CD8-positive, alpha-beta memory T cell (primary cell): ENCODE results near the gene PLEKHA7. TPM values are rescaled to one million over a fixed set of nuclear protein-coding genes. Genes with fewer than 3 reads are reported as not detected.

Experiments
- CTCF ChIA-PET: fragments of 350-600 bp; sonication (Branson Sonifier 250); formaldehyde crosslinking; loops from one replicate; lab custom pipeline; 2021; ENCODE audit warnings: antibody characterized with exemption; lab: Charles Lee
- POLR2A ChIA-PET: fragments of 350-600 bp; sonication (Branson Sonifier 250); formaldehyde crosslinking; loops from one replicate; lab custom pipeline; 2021; ENCODE audit warnings: antibody characterized with exemption; lab: Charles Lee
- DNase-seq, 5 donors: peaks; one replicate each; pipeline versions ENCODE4 v3.0.0 to v3.0.0-alpha.2; 2020 to 2022; ENCODE audit warnings: mixed read lengths in 1 of 5
- H3K27ac ChIP-seq: one replicate; pipeline ENCODE4 v1.7.0; 2013; ENCODE audit warnings: low read depth, mild to moderate bottlenecking, low read length, moderate library complexity
- H3K27me3 ChIP-seq: 2 replicates; pipeline ENCODE4 v1.7.0; 2013; ENCODE audit warnings: low read length, mild to moderate bottlenecking; ENCODE audit not compliant: insufficient read depth, poor library complexity, severe bottlenecking
- H3K36me3 ChIP-seq: 2 replicates; pipeline ENCODE4 v1.7.0; 2013; ENCODE audit warnings: mild to moderate bottlenecking, low read length, moderate library complexity; ENCODE audit not compliant: insufficient read depth
- H3K4me1 ChIP-seq: 2 replicates; pipeline ENCODE4 v1.7.0; 2013; ENCODE audit warnings: mild to moderate bottlenecking, low read length, moderate library complexity; ENCODE audit not compliant: insufficient read depth
- H3K4me3 ChIP-seq: 2 replicates; pipeline ENCODE4 v1.7.0; 2013; ENCODE audit warnings: mild to moderate bottlenecking, low read length
- H3K9me3 ChIP-seq: 2 replicates; pipeline ENCODE4 v1.7.0; 2013; ENCODE audit warnings: mild to moderate bottlenecking, low read length
- H3K27ac Mint-ChIP-seq, 8 donors: one replicate each; pipeline ENCODE4 v1.8.0; 2020 to 2021; ENCODE audit warnings: mixed read lengths in 8 of 8, mild to moderate bottlenecking in 6 of 8, inconsistent platforms in 3 of 8, moderate library complexity in 3 of 8
- H3K27me3 Mint-ChIP-seq, 2 donors: one replicate each; pipeline ENCODE4 v1.8.0; 2020 to 2021; ENCODE audit warnings: mixed read lengths in 2 of 2, mild to moderate bottlenecking in 1 of 2, moderate library complexity in 1 of 2
- H3K36me3 Mint-ChIP-seq, 3 donors: one replicate each; pipeline ENCODE4 v1.8.0; 2020 to 2021; ENCODE audit warnings: mixed read lengths in 3 of 3, inconsistent platforms in 1 of 3, mild to moderate bottlenecking in 1 of 3
- H3K4me1 Mint-ChIP-seq, 3 donors: one replicate each; pipeline ENCODE4 v1.8.0; 2020 to 2021; ENCODE audit warnings: mixed read lengths in 3 of 3, inconsistent platforms in 1 of 3, mild to moderate bottlenecking in 1 of 3
- H3K4me3 Mint-ChIP-seq, 7 donors: one replicate each; pipeline ENCODE4 v1.8.0; 2020 to 2021; ENCODE audit warnings: mixed read lengths in 7 of 7, mild to moderate bottlenecking in 6 of 7, moderate library complexity in 4 of 7, inconsistent platforms in 2 of 7
- H3K9me3 Mint-ChIP-seq, 5 donors: one replicate each; pipeline ENCODE4 v1.8.0; 2020 to 2022; ENCODE audit warnings: mixed read lengths in 5 of 5, mild to moderate bottlenecking in 3 of 5, moderate library complexity in 2 of 5, inconsistent platforms in 1 of 5
- polyA plus RNA-seq: library from polyadenylated mRNA; unstranded; fragments of 300-500 nt; fragmentation: Illumina TruSeq; gene quantifications from one replicate; pipeline ENCODE4 v1.2.3, GENCODE V29; 2021
- total RNA-seq, 2 experiments: library from RNA; stranded (reverse); gene quantifications; one replicate each; pipeline ENCODE4 v1.2.3, GENCODE V29; 2021

Gene PLEKHA7
- total and polyA plus RNA-seq, 3 experiments from 2014 or later, result 4.1 to 6.6 (median 5.3) TPM

DNA sequence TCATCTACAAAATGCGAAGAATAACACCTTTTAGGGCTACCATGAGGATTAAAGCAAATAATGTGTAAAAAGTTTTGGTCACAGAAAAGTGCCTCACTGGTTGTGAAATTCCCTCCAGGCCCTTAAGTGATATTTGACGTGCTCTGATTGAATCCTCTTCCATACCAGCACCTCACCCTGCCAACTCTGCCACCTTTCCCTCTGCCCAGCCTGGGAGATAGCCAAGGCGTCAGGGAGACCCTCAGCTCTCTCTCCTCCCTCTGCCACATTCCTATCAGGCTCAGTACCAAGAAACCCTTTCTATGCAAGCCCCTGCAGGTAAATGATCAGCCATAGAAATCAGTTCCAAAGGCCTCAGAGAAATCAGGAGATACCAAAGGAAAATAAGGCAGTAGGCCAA lies 21.4 kb downstream of the PLEKHA7 start:
- DNase-seq, result no peak
- Mint-ChIP-seq H3K36me3 (no peaks in the 10 kb centered on the region), H3K9me3 (no peaks in the 10 kb centered on the region), H3K27me3 (no peaks in the 10 kb centered on the region), H3K4me1 (peaks cover 2 to 3% (median 2%) of the 10 kb centered on the region in 3 donors), H3K27ac (no peak overlapping the region), H3K4me3 (no peak overlapping the region)
- Histone ChIP-seq H3K36me3 (no peaks in the 10 kb centered on the region), H3K9me3 (no peaks in the 10 kb centered on the region), H3K27ac (no peak overlapping the region), H3K4me1 (no peaks in the 10 kb centered on the region), H3K27me3 (no peaks in the 10 kb centered on the region), H3K4me3 (no peak overlapping the region)
- CTCF ChIA-PET, result no interaction called here
- POLR2A ChIA-PET, result no interaction called here

DNA sequence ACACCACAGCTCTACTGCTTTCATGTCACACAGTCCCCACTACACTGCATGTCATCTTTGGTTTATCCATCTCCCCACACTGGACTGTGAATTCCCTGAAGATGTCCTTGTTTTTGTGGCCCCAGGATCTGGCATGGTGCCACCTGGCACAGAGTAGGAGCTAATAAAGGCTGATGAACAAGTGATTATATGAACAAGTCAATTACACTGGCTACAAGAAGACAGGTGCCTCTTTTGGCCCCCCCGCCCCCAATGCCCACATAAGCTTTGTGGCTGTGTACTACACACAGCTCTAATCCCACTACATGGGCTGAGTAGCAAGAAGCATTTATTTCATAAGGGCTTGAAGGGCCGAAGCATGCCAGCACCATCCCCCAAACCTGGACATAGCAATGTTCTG lies 24.7 kb downstream of the PLEKHA7 start:
- H3K27ac ChIP-seq, result no peak overlapping the region
- peak in 1 of 5 donors; percentile 18 for DNase-seq
- ChIA-PET CTCF (interaction anchor here (1.5 kb wide), 1 partner anchor 13 kb away, joined by 4 read pairs; no protein-coding TSS in a partner anchor), POLR2A (no interaction called here)
- H3K4me1 Mint-ChIP-seq, result peaks cover 28 to 31% (median 30%) of the 10 kb centered on the region in 3 donors
- no peaks in the 10 kb centered on the region for H3K36me3 Mint-ChIP-seq
- no peaks in the 10 kb centered on the region for H3K27me3 Mint-ChIP-seq
- H3K36me3 ChIP-seq, result no peaks in the 10 kb centered on the region
- H3K4me3 ChIP-seq, result no peak overlapping the region
- H3K4me3 Mint-ChIP-seq, result no peak overlapping the region
- peaks cover 22% of the 10 kb centered on the region for H3K4me1 ChIP-seq
- H3K27me3 ChIP-seq, result no peaks in the 10 kb centered on the region
- H3K27ac Mint-ChIP-seq, result peak overlapping the region in 2 of 8 donors; percentile 5 to 47
- H3K9me3 Mint-ChIP-seq, result no peaks in the 10 kb centered on the region
- no peaks in the 10 kb centered on the region for H3K9me3 ChIP-seq

DNA sequence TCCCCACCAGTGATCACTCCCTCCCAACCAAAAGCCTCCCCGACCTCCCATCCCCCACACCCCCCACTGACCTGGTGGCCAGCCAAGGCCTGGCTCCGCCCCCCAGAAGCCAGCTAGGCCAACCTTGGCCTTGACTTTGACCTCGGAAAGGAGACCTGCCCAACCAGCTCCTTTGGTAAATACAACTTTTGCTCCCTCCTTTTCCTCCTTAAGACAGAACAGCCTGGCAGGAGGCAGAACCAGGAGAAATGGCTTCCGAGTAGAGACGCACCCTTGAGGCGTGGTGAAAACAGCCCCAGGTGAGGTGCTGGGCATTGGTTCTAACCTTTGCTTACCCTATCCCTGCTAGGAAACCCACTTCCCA lies 27.0 kb downstream of the PLEKHA7 start:
- H3K36me3 ChIP-seq, result no peaks in the 10 kb centered on the region
- Mint-ChIP-seq H3K4me1 (peaks cover 28 to 31% (median 30%) of the 10 kb centered on the region in 3 donors), H3K9me3 (no peaks in the 10 kb centered on the region), H3K4me3 (peak overlapping the region in 3 of 7 donors; percentile 35 to 73 (median 46)), H3K36me3 (no peaks in the 10 kb centered on the region), H3K27ac (peak overlapping the region; percentile 58 to 95 (median 82)), H3K27me3 (no peaks in the 10 kb centered on the region)
- H3K9me3 ChIP-seq, result no peaks in the 10 kb centered on the region
- no peaks in the 10 kb centered on the region for H3K27me3 ChIP-seq
- DNase-seq, result no peak
- no peak overlapping the region for H3K4me3 ChIP-seq
- no peak overlapping the region for H3K27ac ChIP-seq
- peaks cover 22% of the 10 kb centered on the region for H3K4me1 ChIP-seq
- CTCF ChIA-PET, result interaction anchor here (1.0 kb wide), 1 partner anchor 15 kb away, joined by 3 read pairs; no protein-coding TSS in a partner anchor
- POLR2A ChIA-PET, result no interaction called here

DNA sequence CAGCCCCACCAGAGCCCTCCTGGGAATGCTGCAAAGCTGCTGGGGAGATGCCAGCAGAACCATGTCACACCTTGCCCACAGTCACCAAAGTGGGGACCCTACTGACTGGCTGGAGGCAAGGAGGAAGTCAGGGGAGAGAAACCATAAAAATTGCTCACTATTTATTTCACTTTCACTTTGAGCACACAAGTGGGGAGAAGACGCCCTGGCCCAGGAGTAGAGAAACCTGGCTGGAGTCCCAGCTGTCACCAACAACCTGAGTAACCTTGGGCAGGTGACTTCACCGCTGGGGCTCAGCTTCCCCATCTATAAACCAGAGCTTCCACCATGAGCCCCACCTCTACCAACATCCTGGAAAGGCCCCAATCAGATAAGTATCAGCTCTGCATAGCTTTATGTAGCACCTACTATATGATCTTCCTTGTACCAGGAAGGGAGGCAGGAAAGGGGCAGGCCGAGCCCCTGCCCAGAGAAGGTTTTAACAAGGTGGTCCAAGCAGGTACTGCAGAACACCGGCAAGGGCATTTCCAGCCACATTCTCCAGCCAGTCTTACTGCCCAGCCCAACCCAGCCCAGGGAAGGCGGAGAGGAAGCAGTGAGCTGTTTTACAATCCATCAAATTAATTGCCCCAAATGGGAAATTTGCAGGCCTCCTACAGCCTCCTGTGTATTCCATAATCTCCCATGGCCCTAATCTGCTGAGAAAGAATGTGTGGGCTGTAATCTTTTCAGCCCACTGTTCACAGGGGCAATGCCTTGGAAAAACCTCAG lies 27.6 kb downstream of the PLEKHA7 start:
- Histone ChIP-seq H3K27ac (no peak overlapping the region), H3K4me3 (peak overlapping the region; percentile 44), H3K36me3 (no peaks in the 10 kb centered on the region), H3K9me3 (no peaks in the 10 kb centered on the region), H3K27me3 (no peaks in the 10 kb centered on the region), H3K4me1 (peaks cover 22% of the 10 kb centered on the region)
- peak; percentile 9 to 72 (median 33) for DNase-seq
- H3K9me3 Mint-ChIP-seq, result no peaks in the 10 kb centered on the region
- peak overlapping the region in 6 of 7 donors; percentile 13 to 74 (median 72) for H3K4me3 Mint-ChIP-seq
- peak overlapping the region; percentile 70 to 95 (median 89) for H3K27ac Mint-ChIP-seq
- ChIA-PET POLR2A (interaction anchor here (0.7 to 0.9 kb wide), 2 partner anchors 28 to 91 kb away, joined by 3 read pairs; partner anchors contain the start of genes PLEKHA7 and RPS13), CTCF (interaction anchor here (1.0 kb wide), 1 partner anchor 15 kb away, joined by 3 read pairs; no protein-coding TSS in a partner anchor)
- H3K36me3 Mint-ChIP-seq, result no peaks in the 10 kb centered on the region
- no peaks in the 10 kb centered on the region for H3K27me3 Mint-ChIP-seq
- H3K4me1 Mint-ChIP-seq, result peaks cover 27 to 31% (median 30%) of the 10 kb centered on the region in 3 donors

DNA sequence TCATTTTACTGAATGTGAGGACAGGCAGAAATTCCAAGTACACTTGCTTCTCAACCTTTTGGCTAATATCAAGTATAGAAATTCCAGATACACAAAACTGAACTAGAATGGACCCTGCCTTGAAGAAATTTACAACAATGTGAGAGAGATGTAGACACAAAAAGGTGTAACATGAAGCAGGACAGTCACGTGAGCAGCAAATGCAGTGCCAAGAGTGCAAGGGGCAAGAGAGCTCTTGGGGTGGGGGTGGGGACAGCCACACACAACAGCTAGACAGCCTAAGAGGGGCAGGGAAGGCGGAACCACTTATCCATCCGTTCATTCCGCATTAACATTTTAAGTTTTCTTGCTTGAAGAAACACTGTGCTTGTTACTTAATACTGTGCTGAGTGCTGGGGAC lies 28.9 kb downstream of the PLEKHA7 start:
- no peaks in the 10 kb centered on the region for H3K36me3 Mint-ChIP-seq
- Histone ChIP-seq H3K27me3 (no peaks in the 10 kb centered on the region), H3K4me3 (no peak overlapping the region), H3K27ac (no peak overlapping the region), H3K36me3 (no peaks in the 10 kb centered on the region), H3K4me1 (peaks cover 22% of the 10 kb centered on the region), H3K9me3 (no peaks in the 10 kb centered on the region)
- H3K9me3 Mint-ChIP-seq, result no peaks in the 10 kb centered on the region
- no peak for DNase-seq
- ChIA-PET POLR2A (no interaction called here), CTCF (no interaction called here)
- no peaks in the 10 kb centered on the region for H3K27me3 Mint-ChIP-seq
- H3K27ac Mint-ChIP-seq, result peak overlapping the region in 7 of 8 donors; percentile 70 to 95 (median 89)
- H3K4me1 Mint-ChIP-seq, result peaks cover 26 to 31% (median 30%) of the 10 kb centered on the region in 3 donors
- H3K4me3 Mint-ChIP-seq, result peak overlapping the region in 1 of 7 donors; percentile 3

DNA sequence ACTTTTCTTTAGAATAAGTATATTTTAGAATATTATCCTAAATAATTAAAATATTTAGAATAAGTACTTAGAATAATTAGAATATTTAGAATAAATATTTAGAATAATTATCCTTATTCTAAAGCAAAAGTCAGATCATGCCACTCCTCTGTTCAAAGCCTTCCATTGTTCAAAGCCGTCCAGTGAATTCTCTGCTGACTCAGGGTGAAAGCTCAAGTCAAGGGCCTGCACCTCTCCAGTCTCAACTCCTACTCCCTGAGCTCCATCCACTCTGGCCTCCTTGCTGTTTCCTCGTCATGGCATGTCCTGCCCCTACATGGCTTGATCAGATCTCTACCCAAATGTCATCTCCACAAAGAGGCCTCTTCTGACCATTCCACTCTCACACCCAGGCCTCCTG lies 30.0 kb downstream of the PLEKHA7 start:
- Mint-ChIP-seq H3K36me3 (no peaks in the 10 kb centered on the region), H3K27me3 (no peaks in the 10 kb centered on the region), H3K4me1 (peaks cover 26 to 31% (median 30%) of the 10 kb centered on the region in 3 donors), H3K4me3 (no peak overlapping the region), H3K27ac (peak overlapping the region in 3 of 8 donors; percentile 44 to 66 (median 58)), H3K9me3 (no peaks in the 10 kb centered on the region)
- H3K36me3 ChIP-seq, result no peaks in the 10 kb centered on the region
- ChIA-PET CTCF (no interaction called here), POLR2A (interaction anchor here (0.6 kb wide), 1 partner anchor 1703 kb away, joined by 9 read pairs; no protein-coding TSS in a partner anchor)
- H3K27ac ChIP-seq, result no peak overlapping the region
- no peak overlapping the region for H3K4me3 ChIP-seq
- DNase-seq, result no peak
- H3K9me3 ChIP-seq, result no peaks in the 10 kb centered on the region
- no peaks in the 10 kb centered on the region for H3K27me3 ChIP-seq
- peaks cover 22% of the 10 kb centered on the region for H3K4me1 ChIP-seq

DNA sequence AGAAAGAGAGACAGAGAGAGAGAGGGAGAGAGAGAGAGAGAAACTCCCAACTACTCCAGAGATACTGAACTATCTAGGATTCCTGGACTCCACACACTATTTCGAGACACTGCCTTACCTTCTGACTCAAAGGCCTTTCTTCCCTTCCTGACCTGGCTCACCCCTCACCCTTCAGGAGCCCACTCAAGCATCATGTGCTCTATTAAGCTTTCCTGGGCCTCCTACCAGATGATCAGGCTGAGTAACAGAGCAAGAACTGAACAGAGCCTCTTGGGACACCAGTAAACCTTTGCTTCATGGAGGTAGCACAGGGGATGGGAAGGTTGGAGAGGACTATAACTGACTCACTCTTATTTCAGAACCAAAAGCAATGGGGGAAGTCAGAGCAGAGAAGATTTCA lies 31.4 kb downstream of the PLEKHA7 start:
- H3K4me3 Mint-ChIP-seq, result no peak overlapping the region
- peaks cover 22% of the 10 kb centered on the region for H3K4me1 ChIP-seq
- POLR2A ChIA-PET, result no interaction called here
- H3K4me3 ChIP-seq, result no peak overlapping the region
- CTCF ChIA-PET, result no interaction called here
- no peak overlapping the region for H3K27ac ChIP-seq
- no peaks in the 10 kb centered on the region for H3K27me3 Mint-ChIP-seq
- no peaks in the 10 kb centered on the region for H3K27me3 ChIP-seq
- peaks cover 25 to 28% (median 28%) of the 10 kb centered on the region in 3 donors for H3K4me1 Mint-ChIP-seq
- H3K27ac Mint-ChIP-seq, result peak overlapping the region in 5 of 8 donors; percentile 38 to 74 (median 45)
- H3K9me3 Mint-ChIP-seq, result no peaks in the 10 kb centered on the region
- H3K36me3 ChIP-seq, result no peaks in the 10 kb centered on the region
- H3K36me3 Mint-ChIP-seq, result no peaks in the 10 kb centered on the region
- H3K9me3 ChIP-seq, result no peaks in the 10 kb centered on the region
- DNase-seq, result no peak

DNA sequence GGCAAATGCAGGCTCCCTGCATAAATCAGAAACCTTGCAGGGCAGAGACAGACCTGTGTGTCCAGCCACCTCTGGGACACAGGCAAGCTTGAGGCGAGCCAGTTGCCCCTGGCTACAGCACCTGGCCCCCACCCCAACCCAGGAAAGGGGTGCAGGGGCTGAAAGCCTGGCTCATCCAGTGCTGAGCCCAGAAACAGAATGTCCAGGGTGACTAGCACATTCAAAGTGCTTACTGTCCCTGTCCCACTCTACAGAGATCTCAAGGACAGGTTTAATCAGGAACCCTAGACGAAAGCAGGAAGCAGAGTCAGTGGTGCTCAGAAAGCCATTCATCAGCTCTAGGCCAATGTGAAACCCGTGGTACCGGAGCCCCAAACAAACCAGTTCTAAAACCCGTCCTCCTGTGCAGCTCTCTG lies 31.9 kb downstream of the PLEKHA7 start:
- Mint-ChIP-seq H3K27me3 (no peaks in the 10 kb centered on the region), H3K27ac (peak overlapping the region in 4 of 8 donors; percentile 38 to 74 (median 48)), H3K4me1 (peaks cover 20 to 23% (median 22%) of the 10 kb centered on the region in 3 donors), H3K36me3 (no peaks in the 10 kb centered on the region), H3K9me3 (no peaks in the 10 kb centered on the region), H3K4me3 (no peak overlapping the region)
- H3K4me1 ChIP-seq, result peaks cover 18% of the 10 kb centered on the region
- ChIA-PET CTCF (no interaction called here), POLR2A (no interaction called here)
- H3K9me3 ChIP-seq, result no peaks in the 10 kb centered on the region
- no peak for DNase-seq
- H3K27ac ChIP-seq, result no peak overlapping the region
- no peaks in the 10 kb centered on the region for H3K36me3 ChIP-seq
- H3K27me3 ChIP-seq, result no peaks in the 10 kb centered on the region
- no peak overlapping the region for H3K4me3 ChIP-seq
